ENCODE results near the gene KIAA1328. TPM values are rescaled to one million over a fixed set of nuclear protein-coding genes. Genes with fewer than 3 reads are reported as not detected.

KIAA1328 gene
- total and polyA plus RNA-seq, 2 donors (not counting 3 experiments of a cell fraction or from before 2014, with no cell fraction given): 2.7 to 6.5 TPM

DNA sequence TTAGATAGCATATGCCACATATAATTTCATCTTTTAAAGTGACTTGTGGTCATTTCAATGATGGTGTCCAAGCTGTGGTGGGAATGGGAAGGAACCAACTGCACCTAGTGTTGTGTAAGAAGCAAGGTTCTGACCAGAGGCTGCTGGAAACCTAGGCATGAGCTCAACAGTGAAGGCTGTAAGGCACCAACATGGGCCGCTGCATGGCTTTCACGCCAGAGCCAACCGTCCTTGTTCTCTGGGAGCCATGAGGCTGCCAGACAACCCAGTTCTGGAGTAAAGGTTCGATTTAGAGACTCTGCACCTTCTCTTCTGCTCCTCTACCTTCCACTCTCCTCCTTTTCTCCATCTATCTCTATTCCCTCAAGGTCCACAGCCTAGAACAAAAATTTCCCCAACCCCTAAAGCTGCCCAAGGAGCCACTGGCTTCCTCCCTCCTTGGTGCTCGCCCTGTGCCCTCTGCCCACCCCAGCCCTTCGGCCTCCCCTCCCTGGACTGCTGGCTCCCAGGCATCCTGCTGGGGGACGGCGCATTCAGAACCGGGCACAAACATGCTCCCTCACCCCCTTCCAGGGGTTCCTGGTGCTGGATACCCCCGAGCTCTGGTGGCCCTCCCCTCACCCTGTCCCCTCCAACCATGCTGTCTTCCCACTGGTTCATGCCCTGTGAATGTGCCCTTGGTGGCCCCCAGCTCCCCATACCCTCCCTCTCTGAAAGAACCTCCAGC, 431.6 kb downstream of the KIAA1328 start:
- POLR2A ChIA-PET: no interaction called here
- Histone ChIP-seq H3K4me3 (replicated peaks in 1 of 3; ENCODE audit: insufficient read depth in 1 of 3, low read depth in 1 of 3, low read length in 3 of 3) (no peak overlapping the region), H3K79me2 (ENCODE audit: control insufficient read depth, insufficient read depth, low read length) (no peaks in the 10 kb centered on the region), H3K9me1 (replicated peaks; ENCODE audit: control insufficient read depth, extremely low read depth, insufficient read depth, low read length) (no peaks in the 10 kb centered on the region), H3K4me1 (ENCODE audit: control insufficient read depth, extremely low read depth, insufficient read depth, low read length) (no peaks in the 10 kb centered on the region), H3K9ac (replicated peaks; ENCODE audit: extremely low read depth, insufficient read depth, low read length) (no peak overlapping the region), H3K36me3 (ENCODE audit: control insufficient read depth in 2 of 2, extremely low read depth in 1 of 2, insufficient read depth in 2 of 2, low read length in 2 of 2) (no peaks in the 10 kb centered on the region), H3K27ac (ENCODE audit: insufficient read depth, low read depth, low read length) (no peak overlapping the region), H4K20me1 (replicated peaks; ENCODE audit: control insufficient read depth, extremely low read depth, insufficient read depth, low read length) (no peaks in the 10 kb centered on the region), H3K4me2 (ENCODE audit: insufficient read depth, low read length) (no peak overlapping the region), H3K9me3 (replicated peaks; ENCODE audit: control insufficient read depth, insufficient read depth, low read length) (no peaks in the 10 kb centered on the region), H2AFZ (ENCODE audit: low read depth, low read length) (no peak overlapping the region), H3K27me3 (ENCODE audit: control insufficient read depth in 2 of 2, insufficient read depth in 2 of 2, low read length in 2 of 2) (peaks cover 0 to 8% of the 10 kb centered on the region in 2 experiments)
- TF ChIP-seq POLR2A (IDR thresholded peaks at IDR 0.05; ENCODE audit: low read depth, low read length) (no peak), POLR2AphosphoS5 (IDR thresholded peaks at IDR 0.05; ENCODE audit: insufficient read depth, low read depth, low read length) (no peak), GATA2 (IDR thresholded peaks at IDR 0.05; ENCODE audit: insufficient read depth, insufficient read length, low read depth, low read length) (no peak), FOS (IDR thresholded peaks at IDR 0.05; ENCODE audit: borderline replicate concordance, insufficient read depth, low read length) (no peak), MYC (IDR thresholded peaks at IDR 0.05; ENCODE audit: low read depth, low read length) (no peak), JUN (IDR thresholded peaks at IDR 0.05; ENCODE audit: borderline replicate concordance, insufficient read depth, insufficient read length, low read depth) (no peak)
- TF ChIP-seq, protein P1, sequence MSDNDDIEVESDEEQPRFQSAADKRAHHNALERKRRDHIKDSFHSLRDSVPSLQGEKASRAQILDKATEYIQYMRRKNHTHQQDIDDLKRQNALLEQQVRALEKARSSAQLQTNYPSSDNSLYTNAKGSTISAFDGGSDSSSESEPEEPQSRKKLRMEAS (IDR thresholded peaks at IDR 0.05; ENCODE audit: insufficient read depth, insufficient read length): no peak
- dilution Hi-C loops (cut with MboI; ENCODE audit: extremely low pct_ligation_motif_present, low sequenced_read_pairs): no loop called here
- CTCF ChIA-PET: no interaction called here
- intact Hi-C loops (cut with micrococcal nuclease): no loop called here
- BruUV-seq (replicated peaks): no TSS peak
- DNase-seq (ENCODE audit: low read depth, low spot score): no peak
- FAIRE-seq: no peak

DNA sequence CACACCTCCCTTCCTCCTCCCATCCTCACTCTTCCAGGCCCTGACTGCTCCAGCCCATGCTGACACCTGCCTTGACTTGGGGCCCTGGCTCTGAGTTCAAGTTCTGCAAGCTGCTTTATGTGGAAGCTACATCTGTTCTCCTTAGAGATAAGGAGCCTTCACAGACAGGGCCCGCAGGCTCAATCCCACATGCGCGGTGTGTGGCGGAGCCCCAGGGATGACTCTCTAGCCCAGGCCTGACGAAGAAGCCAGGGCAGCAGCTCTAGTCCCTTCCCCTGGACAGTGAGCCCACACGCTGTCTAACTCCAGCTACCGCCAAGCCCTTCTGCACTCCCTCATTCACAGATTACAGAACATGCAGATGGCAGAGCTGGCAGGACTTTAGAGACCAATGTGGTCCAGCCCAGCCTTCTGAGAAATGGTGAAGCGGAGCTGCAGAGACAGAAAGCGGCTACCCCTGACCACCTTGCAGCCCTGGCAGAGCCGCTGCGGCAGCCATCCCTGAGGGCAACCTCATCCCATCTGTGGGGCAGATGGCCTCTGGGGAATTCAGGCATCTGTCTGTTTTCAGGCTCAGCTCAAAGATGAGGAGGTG, 432.4 kb downstream of the KIAA1328 start:
- no peak for FAIRE-seq
- H3K4me3 ChIP-seq (replicated peaks in 1 of 3; ENCODE audit: insufficient read depth in 1 of 3, low read depth in 1 of 3, low read length in 3 of 3): no peak overlapping the region
- TF ChIP-seq GATA2 (IDR thresholded peaks at IDR 0.05; ENCODE audit: insufficient read depth, insufficient read length, low read depth, low read length) (no peak), POLR2AphosphoS5 (IDR thresholded peaks at IDR 0.05; ENCODE audit: insufficient read depth, low read depth, low read length) (no peak), EZH2 (IDR thresholded peaks at IDR 0.05; ENCODE audit: borderline replicate concordance, low read depth, low read length, severe bottlenecking) (no peak), FOS (IDR thresholded peaks at IDR 0.05; ENCODE audit: borderline replicate concordance, insufficient read depth, low read length) (no peak), MYC (IDR thresholded peaks at IDR 0.05; ENCODE audit: low read depth, low read length) (no peak), POLR2A (IDR thresholded peaks at IDR 0.05; ENCODE audit: low read depth, low read length) (no peak), JUN (IDR thresholded peaks at IDR 0.05; ENCODE audit: borderline replicate concordance, insufficient read depth, insufficient read length, low read depth) (no peak)
- TF ChIP-seq, protein P2, sequence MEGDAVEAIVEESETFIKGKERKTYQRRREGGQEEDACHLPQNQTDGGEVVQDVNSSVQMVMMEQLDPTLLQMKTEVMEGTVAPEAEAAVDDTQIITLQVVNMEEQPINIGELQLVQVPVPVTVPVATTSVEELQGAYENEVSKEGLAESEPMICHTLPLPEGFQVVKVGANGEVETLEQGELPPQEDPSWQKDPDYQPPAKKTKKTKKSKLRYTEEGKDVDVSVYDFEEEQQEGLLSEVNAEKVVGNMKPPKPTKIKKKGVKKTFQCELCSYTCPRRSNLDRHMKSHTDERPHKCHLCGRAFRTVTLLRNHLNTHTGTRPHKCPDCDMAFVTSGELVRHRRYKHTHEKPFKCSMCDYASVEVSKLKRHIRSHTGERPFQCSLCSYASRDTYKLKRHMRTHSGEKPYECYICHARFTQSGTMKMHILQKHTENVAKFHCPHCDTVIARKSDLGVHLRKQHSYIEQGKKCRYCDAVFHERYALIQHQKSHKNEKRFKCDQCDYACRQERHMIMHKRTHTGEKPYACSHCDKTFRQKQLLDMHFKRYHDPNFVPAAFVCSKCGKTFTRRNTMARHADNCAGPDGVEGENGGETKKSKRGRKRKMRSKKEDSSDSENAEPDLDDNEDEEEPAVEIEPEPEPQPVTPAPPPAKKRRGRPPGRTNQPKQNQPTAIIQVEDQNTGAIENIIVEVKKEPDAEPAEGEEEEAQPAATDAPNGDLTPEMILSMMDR (IDR thresholded peaks at IDR 0.05; ENCODE audit: extremely low read depth in 1 of 2, insufficient read depth in 1 of 2, low read depth in 1 of 2, low read length in 2 of 2): no peak
- TF ChIP-seq, protein P1 (IDR thresholded peaks at IDR 0.05; ENCODE audit: insufficient read depth, insufficient read length): no peak
- no peak overlapping the region for H3K4me2 ChIP-seq (ENCODE audit: insufficient read depth, low read length)
- H3K9me1 ChIP-seq (replicated peaks; ENCODE audit: control insufficient read depth, extremely low read depth, insufficient read depth, low read length): no peaks in the 10 kb centered on the region
- POLR2A ChIA-PET: no interaction called here
- BruUV-seq (replicated peaks): no TSS peak
- H3K9me3 ChIP-seq (replicated peaks; ENCODE audit: control insufficient read depth, insufficient read depth, low read length): no peaks in the 10 kb centered on the region
- dilution Hi-C loops (cut with MboI; ENCODE audit: extremely low pct_ligation_motif_present, low sequenced_read_pairs): no loop called here
- no peaks in the 10 kb centered on the region for H3K79me2 ChIP-seq (ENCODE audit: control insufficient read depth, insufficient read depth, low read length)
- H3K27me3 ChIP-seq (ENCODE audit: control insufficient read depth in 2 of 2, insufficient read depth in 2 of 2, low read length in 2 of 2): peaks cover 0 to 6% of the 10 kb centered on the region in 2 experiments
- H4K20me1 ChIP-seq (replicated peaks; ENCODE audit: control insufficient read depth, extremely low read depth, insufficient read depth, low read length): no peaks in the 10 kb centered on the region
- no peak overlapping the region for H2AFZ ChIP-seq (ENCODE audit: low read depth, low read length)
- H3K27ac ChIP-seq (ENCODE audit: insufficient read depth, low read depth, low read length): no peak overlapping the region
- no peak for DNase-seq (ENCODE audit: low read depth, low spot score)
- CTCF ChIA-PET: no interaction called here
- H3K36me3 ChIP-seq (ENCODE audit: control insufficient read depth in 2 of 2, extremely low read depth in 1 of 2, insufficient read depth in 2 of 2, low read length in 2 of 2): no peaks in the 10 kb centered on the region
- no peak overlapping the region for H3K9ac ChIP-seq (replicated peaks; ENCODE audit: extremely low read depth, insufficient read depth, low read length)
- intact Hi-C loops (cut with micrococcal nuclease): no loop called here
- H3K4me1 ChIP-seq (ENCODE audit: control insufficient read depth, extremely low read depth, insufficient read depth, low read length): no peaks in the 10 kb centered on the region
